HepG2 (cell line): ENCODE results near the gene DGKG. TPM values are rescaled to one million over a fixed set of nuclear protein-coding genes. Genes with fewer than 3 reads are reported as not detected.
A peak's percentile ranks its signal among the peaks of the same experiment; 100 is the strongest.

Experiments
- ELF3 ChIP-seq: IDR thresholded peaks from 2 replicates; pipeline ENCODE4 v1.6.1; 2016; ENCODE audit warnings: missing genetic modification reagents, missing compliant biosample characterization
- FOXA1 ChIP-seq, 2 experiments: fragments of 450-650 bp in 1 of 2; sonication (generic) in 1 of 2; formaldehyde crosslinking in 1 of 2; IDR thresholded peaks; 2 replicates each; pipeline versions ENCODE4 v1.4.0 to v1.6.1; 2016 to 2020; ENCODE audit warnings: missing genetic modification reagents in 1 of 2
- HOXA7 ChIP-seq: sonication (generic); formaldehyde crosslinking; IDR thresholded peaks from 2 replicates; pipeline ENCODE4 v1.8.1; 2022; ENCODE audit warnings: mild to moderate bottlenecking, missing genetic modification reagents, moderate library complexity
- MEIS1 ChIP-seq: sonication (generic); formaldehyde crosslinking; IDR thresholded peaks from 2 replicates; pipeline ENCODE4 v1.9.0; 2021; ENCODE audit warnings: mild to moderate bottlenecking, missing genetic modification reagents, moderate library complexity, borderline replicate concordance
- NFIB ChIP-seq: sonication (generic); formaldehyde crosslinking; IDR thresholded peaks from 2 replicates; pipeline ENCODE4 v1.9.0; 2021; ENCODE audit warnings: missing genetic modification reagents, mild to moderate bottlenecking, borderline replicate concordance
- SATB2 ChIP-seq: sonication (generic); formaldehyde crosslinking; IDR thresholded peaks from 2 replicates; pipeline ENCODE4 v1.5.0; 2020; ENCODE audit warnings: missing genetic modification reagents
- TBX2 ChIP-seq: sonication (generic); formaldehyde crosslinking; IDR thresholded peaks from 2 replicates; pipeline ENCODE4 v1.5.0; 2020; ENCODE audit warnings: missing genetic modification reagents, mild to moderate bottlenecking, borderline replicate concordance
- ZFX ChIP-seq: sonication (generic); formaldehyde crosslinking; IDR thresholded peaks from 2 replicates; pipeline ENCODE4 v1.4.0; 2020; ENCODE audit warnings: mild to moderate bottlenecking, low read depth, missing genetic modification reagents, moderate library complexity
- ZMAT3 ChIP-seq: sonication (generic); formaldehyde crosslinking; conservative IDR thresholded peaks from 2 replicates; pipeline ENCODE4 v1.7.0; 2021; ENCODE audit warnings: missing genetic modification reagents
- ZNF10 ChIP-seq: sonication (generic); formaldehyde crosslinking; IDR thresholded peaks from 2 replicates; pipeline ENCODE4 v1.4.0; 2020; ENCODE audit warnings: mild to moderate bottlenecking, low read depth, missing genetic modification reagents, borderline replicate concordance
- ZNF24 ChIP-seq: fragments of 450-650 bp; IDR thresholded peaks from 2 replicates; pipeline ENCODE4 v1.6.1; 2017; ENCODE audit warnings: antibody characterized with exemption, mild to moderate bottlenecking
- ZNF329 ChIP-seq: sonication (generic); formaldehyde crosslinking; IDR thresholded peaks from 2 replicates; pipeline ENCODE4 v1.9.0; 2021; ENCODE audit warnings: low read depth, mild to moderate bottlenecking, missing genetic modification reagents
- ZNF430 ChIP-seq: sonication (generic); formaldehyde crosslinking; IDR thresholded peaks from 2 replicates; pipeline ENCODE4 v1.9.0; 2021; ENCODE audit warnings: mild to moderate bottlenecking, missing genetic modification reagents
- ZNF609 ChIP-seq: sonication (generic); formaldehyde crosslinking; IDR thresholded peaks from 2 replicates; pipeline ENCODE4 v1.4.0; 2020; ENCODE audit warnings: mild to moderate bottlenecking, missing genetic modification reagents, borderline replicate concordance
- ZNF740 ChIP-seq: sonication (generic); formaldehyde crosslinking; IDR thresholded peaks from 2 replicates; pipeline ENCODE4 v1.4.0; 2020; ENCODE audit warnings: missing genetic modification reagents
- ZNF770 ChIP-seq: sonication (generic); formaldehyde crosslinking; IDR thresholded peaks from 2 replicates; pipeline ENCODE4 v1.5.0; 2020; ENCODE audit warnings: mild to moderate bottlenecking, missing genetic modification reagents
- ZNF781 ChIP-seq: sonication (generic); formaldehyde crosslinking; IDR thresholded peaks from 2 replicates; pipeline ENCODE4 v1.5.1; 2020; ENCODE audit warnings: borderline replicate concordance, mild to moderate bottlenecking, missing genetic modification reagents; ENCODE audit errors: not compliant biosample characterization
- ZNF883 ChIP-seq: sonication (generic); formaldehyde crosslinking; IDR thresholded peaks from 2 replicates; pipeline ENCODE4 v1.5.1; 2020; ENCODE audit warnings: mild to moderate bottlenecking, missing genetic modification reagents; ENCODE audit errors: not compliant biosample characterization
- polyA plus RNA-seq, 8 experiments: library from polyadenylated mRNA; depleted of rRNA in 3 of 8; stranded (reverse) in 7 of 8; unstranded in 1 of 8; fragments of >200 nt; fragmentation: Illumina TruSeq in 4 of 8; extraction: Trizol in 4 of 8; gene quantifications; 2 replicates each; pipeline versions ENCODE4 v1.2.1 to v1.2.3, GENCODE V29; 2011 to 2016; ENCODE audit warnings: low read depth in 4 of 8, missing spikeins in 1 of 8, mixed read lengths in 1 of 8; ENCODE audit not compliant: insufficient read depth in 1 of 8
- total RNA-seq, 5 experiments: library from RNA; depleted of rRNA; stranded (reverse); fragments of >200 nt; fragmentation: Illumina TruSeq; extraction: Trizol; gene quantifications; 2 replicates each; pipeline ENCODE4 v1.2.3, GENCODE V29; 2016; ENCODE audit warnings: low read depth in 1 of 5

DGKG gene
- total and polyA plus RNA-seq, 2 of the 13 experiments (the other 11 are each of a cell fraction or from before 2014, with no cell fraction given), result 3.8 to 6.2 TPM

- TF ChIP-seq ZNF609 (CRISPR knock-in tag), result peak; percentile 60; the same call in 1 of the 2 replicates
- no peak for TF ChIP-seq ZNF24
- no peak for TF ChIP-seq HOXA7
- TF ChIP-seq ZNF770 (CRISPR knock-in tag), result peak; percentile 44; the same call in 1 of the 2 replicates
- peak; percentile 10 for TF ChIP-seq ELF3 (CRISPR knock-in tag)
- TF ChIP-seq NFIB (CRISPR knock-in tag), result no peak
- peak; percentile 86 for TF ChIP-seq TBX2
- no peak for TF ChIP-seq ZNF430 (CRISPR knock-in tag)
- no peak for TF ChIP-seq ZNF740 (CRISPR knock-in tag)
- TF ChIP-seq ZNF10, result no peak
- TF ChIP-seq FOXA1 (IDR thresholded peaks at IDR 0.05), result no peak
- peak; percentile 67 for TF ChIP-seq FOXA1 (CRISPR knock-in tag; IDR thresholded peaks at IDR 0.05)
- no peak for TF ChIP-seq SATB2
- 0 out of 2 replicates have a peak, but pooled peaks have one; percentile 28 for TF ChIP-seq ZNF329 (CRISPR knock-in tag)
- peak; percentile 100 for TF ChIP-seq MEIS1
- TF ChIP-seq ZNF883 (CRISPR knock-in tag), result peak; percentile 62
- TF ChIP-seq ZMAT3 (CRISPR knock-in tag), result peak; percentile 73; the same call in 1 of the 2 replicates
- no peak for TF ChIP-seq ZNF781
- peak; percentile 37; the same call in 1 of the 2 replicates for TF ChIP-seq ZFX (CRISPR knock-in tag)
Observed at GRCh38 chr3:186097663-186098451, 264.2 kb downstream of the DGKG start (continued).
